IPS-NIHi7 (cell line): ENCODE measurements around the gene NDUFAF4.
A peak's percentile ranks its signal among the peaks of the same experiment; 100 is the strongest.
"Not testable (repeated sequence)": the region's sequence is repeated elsewhere in the genome, so short reads cannot be mapped to it uniquely, and the experiment has no call there.

Source experiments
- DNase-seq: peaks from one replicate; pipeline ENCODE4 v3.0.0; 2012; ENCODE audit warnings: mixed read lengths; ENCODE audit errors: extremely low spot score

The NDUFAF4 gene

DNA sequence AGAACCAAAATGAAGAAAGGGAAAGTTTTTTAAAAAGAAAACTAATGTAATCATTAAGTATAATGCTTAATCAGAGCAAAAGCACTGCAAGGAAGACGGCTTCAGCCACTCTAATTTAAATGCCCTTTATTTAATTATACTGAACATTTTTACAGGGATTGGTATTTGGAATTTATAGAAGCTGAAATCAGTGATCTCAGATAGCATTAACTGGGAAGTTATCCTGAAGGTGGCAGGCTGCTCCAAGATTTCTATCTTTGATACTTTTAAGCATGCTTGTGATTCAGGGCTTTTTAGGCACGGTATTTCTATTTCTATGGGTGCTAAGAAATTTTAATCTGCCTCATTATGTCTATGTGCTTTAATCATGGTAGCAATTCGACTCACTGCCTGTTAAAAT lies 1.3 kb upstream of the NDUFAF4 start:
- peak; percentile 41 for DNase-seq

DNA sequence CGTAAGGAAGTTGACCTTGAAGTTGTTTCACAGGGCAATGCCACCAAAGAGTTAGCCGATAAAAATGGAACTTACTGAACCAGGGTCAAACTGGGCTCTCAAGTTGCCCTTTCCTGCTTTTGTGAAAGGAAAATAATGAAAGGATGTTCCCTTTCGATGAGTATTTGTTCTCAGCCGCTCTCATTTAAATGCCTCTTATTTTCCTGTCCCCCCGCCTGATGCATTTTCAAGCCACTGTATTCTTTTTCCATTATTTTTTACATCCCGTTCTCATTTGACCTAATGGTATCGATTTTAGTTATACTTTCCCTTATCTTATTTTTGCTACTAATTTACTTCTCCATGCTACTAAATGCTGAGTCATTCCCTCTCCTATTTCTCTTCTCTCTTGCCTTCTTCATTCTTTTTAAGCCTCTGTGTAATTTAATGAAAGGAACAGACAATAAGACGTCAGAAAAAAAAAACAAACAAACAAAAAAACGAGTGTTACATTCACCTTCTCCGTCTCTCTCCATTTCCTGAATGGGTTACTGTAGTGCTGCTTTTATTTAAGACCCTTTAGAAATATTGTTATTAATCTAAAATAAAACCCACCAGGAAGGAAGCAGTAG lies 655 bp upstream of the NDUFAF4 start:
- DNase-seq = no peak

DNA sequence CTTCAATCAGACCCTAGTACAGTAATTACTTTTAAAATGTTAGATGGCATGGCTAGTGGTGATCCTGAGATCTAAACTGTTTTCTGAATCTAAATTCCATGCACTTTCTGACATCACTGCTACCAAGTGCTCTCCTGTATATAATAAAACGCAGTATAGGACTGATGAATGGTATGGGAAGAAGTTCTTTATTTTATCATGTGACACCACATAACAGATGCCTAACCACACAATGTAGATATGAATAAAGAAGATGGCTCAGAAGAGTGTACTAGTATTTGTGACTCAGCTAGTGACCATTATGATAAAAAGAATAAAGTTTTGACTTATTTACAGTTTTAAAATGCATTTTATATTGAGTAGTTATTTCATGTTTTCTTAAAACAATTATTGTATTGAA lies 8.5 kb downstream of the NDUFAF4 start:
- DNase-seq = no peak

DNA sequence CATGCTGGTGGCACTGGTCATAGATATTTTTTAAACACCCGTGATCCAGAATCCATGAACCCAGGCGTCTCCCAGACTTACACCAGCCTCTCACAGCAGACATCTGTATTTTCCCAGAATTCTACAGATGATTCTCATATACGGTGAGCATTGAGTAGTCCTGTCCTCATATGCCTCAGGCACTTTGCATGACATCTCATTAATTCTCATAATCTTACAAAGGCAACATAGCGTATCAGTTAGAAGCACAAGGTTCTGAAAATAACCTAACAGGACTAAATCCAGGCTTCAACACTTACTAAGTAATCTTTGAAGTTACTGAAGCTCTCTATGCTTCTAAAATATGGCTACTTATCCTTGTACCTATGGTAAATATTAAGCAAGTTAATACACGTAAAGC lies 8.9 kb downstream of the NDUFAF4 start:
- DNase-seq = no peak

DNA sequence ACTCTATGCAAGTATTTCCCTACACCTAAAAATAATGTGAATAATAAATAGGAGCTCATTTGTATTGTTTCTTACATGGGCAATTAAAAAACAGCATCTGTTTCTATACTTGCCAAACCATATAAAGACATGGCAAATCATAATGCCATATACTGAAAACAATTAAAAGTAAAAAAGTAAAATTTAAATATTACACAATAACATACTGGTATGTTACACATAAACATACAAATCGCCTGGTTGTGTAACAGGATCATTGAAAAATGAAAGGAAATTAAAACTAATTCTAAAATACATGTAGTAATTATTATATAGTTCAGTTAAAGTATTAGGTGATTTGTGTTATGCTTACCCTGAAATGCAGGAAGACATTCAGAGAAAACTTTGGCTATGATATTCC lies 11.2 kb downstream of the NDUFAF4 start:
- no peak for DNase-seq

DNA sequence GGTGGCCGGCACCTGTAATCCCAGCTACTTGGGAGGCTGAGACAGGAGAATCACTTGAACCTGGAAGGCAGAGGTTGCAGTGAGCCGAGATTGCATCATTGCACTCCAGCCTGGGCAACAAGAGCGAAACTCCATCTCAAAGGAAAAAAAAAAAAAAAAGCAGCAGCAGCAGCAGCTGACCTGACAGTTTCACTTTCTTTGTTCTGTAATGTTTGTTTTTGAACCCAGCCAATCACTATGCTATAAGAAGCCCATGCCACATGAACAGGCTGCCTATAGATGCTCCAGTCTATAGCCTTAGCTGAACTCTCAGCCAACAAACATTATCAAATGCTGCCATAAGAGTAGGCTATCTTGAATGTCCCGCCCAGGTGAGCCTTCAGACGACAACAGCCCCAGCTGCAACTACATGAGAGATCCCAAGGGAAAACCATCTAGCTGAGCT lies 12.5 kb downstream of the NDUFAF4 start:
- DNase-seq = not testable (repeated sequence)

DNA sequence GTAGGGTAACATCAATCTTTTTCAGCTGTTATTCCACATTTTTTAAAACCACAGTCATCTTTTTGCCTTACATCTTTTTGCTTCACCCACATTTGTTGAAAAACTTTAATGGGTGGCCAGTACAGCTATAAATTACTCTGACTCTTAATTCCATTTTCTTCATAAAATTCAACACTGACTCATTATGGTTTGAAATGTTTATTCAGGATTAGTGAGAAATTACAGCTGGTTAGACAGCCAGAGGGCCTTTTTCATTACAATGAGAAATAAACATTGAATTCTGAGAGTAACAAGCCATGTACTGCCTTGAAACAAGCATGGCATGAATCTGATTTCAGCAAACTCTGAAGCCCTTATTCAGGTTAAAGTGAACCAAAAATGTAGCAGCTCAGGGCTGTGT lies 19.5 kb downstream of the NDUFAF4 start:
- DNase-seq = no peak

DNA sequence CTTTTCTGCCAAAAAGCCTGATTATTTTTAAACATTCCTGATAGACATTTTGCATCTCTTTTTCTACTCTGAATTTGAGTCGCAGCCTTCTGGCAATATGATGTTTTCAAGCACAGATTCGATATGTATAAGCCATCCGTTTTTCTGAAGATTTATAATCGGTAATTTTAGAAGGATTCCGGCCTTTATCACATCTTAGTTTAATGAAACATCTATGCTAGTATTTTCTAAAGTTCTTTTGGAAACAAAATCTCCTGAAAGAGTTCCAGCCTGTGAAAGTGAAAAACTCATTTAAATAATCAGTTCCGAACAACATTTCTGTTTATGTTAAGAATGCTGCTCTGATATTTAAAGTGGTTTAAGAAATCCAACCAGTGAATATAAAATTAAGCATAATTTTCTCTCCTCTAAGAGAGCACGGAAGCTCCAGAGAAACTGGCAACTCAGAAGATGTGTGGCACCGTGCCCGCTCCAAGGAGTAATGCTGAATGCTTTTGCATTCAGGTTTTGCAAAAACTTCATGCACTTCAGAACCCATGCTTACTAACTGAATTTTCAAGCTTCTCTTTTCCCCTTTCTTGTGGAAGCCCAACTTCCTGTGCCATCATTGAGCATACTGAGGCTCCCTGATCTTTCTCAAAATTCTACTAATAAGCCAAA lies 20.7 kb downstream of the NDUFAF4 start:
- DNase-seq = no peak

DNA sequence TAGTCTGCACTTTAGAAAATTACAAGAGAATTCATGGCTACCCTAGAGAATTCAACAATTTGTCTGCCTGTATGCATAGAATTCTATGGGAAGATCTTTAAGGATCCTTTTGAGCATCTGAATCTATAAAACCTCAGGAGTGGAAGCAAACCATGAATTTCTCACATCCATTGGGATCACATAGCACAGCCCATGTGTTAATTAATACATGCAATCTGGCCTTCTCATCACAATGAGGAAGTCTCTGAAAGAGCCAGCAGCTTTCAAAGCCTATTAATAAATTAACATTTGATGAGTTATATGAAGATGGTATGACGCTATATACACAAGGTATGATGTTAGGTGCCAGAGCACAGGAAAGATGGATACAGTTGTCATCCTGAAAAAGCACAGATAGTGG lies 24.7 kb downstream of the NDUFAF4 start:
- DNase-seq = no peak

DNA sequence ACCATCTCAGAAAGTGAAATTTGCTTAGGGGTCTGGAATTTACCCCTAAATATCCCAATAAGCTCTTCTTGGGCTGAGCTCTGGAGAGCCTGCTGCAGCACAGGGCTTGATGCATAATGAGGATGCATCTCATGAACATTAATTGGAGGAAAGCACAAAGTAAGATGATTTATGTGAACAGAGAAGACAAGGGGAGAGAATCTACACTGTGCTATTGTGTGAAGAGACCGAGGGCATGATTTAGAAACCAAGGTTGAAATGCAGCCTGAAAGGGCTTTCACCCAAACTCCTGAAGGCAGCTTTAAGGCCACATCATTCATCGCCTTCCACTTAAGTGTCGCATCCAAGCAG lies 32.7 kb downstream of the NDUFAF4 start:
- no peak for DNase-seq

DNA sequence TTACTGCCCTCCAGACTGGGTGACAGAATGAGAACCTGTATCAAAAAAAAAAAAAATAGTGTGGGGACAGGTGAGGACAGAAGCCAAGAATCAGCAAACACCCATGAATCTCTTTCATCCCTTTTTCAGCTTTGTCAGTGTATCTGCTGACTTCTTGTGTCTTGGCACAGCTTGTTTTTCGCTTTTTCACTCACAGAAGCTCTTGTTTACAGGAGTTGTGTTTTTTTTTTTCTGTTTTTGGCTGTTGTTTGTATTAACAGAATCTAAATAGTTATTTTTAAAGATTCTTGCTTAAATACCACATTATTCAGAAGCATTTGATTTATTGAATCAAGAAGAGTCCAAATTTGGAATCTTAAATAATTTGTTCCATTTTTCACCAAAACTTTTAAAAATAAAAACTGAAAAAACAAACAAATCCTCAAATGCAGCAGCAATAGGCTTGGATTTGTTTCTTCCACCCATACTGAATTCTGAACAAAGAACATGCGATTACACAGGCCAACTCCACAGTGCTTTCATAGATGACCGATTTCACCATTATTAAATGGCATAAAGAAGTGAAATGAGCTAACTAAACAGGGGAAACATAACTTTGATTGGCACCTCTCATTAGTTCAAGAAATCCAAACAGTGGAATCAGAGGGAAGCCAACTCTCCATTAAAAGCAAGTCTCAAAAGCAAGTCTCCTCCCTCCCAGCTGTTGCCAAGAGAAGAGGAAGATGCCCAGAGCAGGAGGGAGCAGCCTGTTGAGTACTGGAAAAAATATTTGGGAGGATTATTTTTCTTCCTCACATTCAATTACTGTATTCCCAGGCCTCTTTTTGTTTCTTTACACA lies 33.3 kb downstream of the NDUFAF4 start:
- DNase-seq = no peak

DNA sequence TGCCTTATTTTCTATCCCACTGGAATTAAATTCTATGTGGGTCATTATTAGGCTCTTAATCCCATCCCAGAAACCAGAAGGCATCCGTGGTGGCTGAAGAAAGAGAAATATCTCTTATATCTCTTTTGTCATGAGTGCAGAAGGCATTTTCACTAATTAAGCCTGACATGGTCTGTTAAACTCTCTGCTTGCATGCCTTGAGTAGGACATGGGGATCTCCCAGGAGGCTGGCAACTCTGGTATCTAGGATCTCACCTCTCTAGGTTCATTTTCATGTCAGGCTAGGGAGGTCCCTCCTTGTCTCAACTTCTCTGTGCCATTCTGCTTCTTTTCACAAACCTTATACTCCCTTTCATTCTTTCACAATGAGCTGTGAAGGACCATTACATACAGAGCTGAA lies 35.1 kb downstream of the NDUFAF4 start:
- no peak for DNase-seq

DNA sequence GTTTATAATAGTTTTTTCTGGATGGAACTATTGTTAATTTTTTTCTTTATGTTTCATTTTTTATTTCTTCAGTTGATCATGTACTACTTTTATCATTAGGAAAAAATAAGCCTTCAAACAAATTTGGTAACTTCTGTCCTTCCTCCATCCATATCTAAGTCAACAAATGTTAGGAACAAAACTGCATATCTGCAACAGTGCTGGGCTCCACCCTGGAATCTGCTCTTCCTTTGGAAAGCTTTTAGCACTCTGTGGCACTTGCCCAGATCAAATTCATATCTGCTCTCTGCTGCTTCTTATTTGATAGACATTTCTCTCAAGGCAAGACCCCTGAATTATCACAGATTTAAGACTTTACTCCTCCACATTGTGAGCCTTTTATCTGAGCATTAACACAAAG lies 36.1 kb downstream of the NDUFAF4 start:
- DNase-seq = no peak

DNA sequence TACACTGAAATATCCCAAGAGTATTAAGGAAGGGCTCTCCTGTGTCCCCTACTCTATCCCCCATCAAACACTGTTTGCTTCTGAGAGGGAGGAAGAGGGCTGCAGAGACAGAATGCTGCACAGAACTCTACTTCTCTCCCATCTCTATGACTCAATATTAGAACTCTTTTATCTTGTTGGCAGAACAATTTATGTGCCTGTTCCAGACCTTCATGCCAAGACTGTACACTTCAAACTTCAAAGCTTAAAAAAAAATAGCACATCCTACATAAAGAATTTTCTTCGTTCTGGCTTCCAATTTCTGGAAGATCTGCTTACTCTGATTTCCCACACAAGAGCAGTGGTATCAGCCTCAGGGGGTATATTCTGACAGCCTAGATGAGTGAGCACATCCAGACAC lies 40.8 kb downstream of the NDUFAF4 start:
- no peak for DNase-seq

DNA sequence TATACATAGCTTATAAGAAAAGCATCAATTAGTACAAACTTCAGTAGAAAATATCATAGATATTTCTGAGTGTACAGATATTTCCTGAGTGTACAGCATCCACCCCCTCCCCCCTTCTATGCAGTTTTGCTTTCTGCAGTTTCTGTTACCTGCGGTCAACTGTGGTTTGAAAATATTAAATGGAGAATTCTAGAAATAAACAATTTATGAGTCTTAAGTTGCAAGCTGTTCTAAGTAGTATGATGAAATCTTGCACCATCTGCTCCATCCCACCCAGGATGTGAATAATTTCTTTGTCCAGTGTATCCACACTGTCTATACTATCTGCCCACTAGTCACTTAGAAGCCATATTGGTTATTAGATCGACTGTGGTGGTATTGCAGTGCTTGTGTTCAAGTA lies 44.6 kb downstream of the NDUFAF4 start:
- DNase-seq = no peak

DNA sequence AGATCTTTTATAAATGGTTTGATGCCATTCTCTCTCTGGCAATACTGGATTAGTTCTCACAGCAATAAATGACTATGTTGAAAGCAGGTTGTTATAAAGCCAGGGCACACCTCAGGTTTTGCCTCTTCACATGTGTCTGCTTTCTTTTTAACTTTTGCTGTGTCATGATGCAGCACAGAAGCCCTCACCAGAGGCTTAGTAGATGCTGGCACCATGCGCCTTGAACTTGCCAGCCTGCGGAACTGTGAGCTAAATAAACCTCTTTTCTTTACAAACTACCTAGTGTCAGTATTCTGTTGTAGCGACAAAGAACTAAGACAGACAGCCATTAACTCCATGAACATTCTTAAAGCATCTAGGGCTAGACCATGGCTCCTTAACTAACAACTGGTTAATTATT lies 45.1 kb downstream of the NDUFAF4 start:
- no peak for DNase-seq

DNA sequence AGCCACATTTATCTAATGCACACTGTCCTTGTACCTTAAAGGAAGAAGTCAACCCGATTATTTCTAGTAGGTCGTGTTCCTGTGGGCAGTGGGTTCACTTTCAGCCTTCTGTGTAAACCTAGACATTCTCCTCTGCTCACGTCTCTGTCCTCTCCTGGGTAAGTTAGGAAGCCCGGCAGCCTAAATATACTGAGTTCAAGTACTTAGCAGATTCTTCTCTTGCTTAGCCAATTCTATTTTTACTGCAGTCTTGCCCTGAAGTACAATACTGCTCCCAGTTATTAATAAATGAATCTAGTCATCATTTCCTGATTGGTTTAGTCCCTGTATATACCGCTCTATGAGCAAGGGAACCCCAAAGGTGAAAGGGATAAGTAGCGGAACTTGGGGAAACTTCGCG lies 45.8 kb downstream of the NDUFAF4 start:
- no peak for DNase-seq

DNA sequence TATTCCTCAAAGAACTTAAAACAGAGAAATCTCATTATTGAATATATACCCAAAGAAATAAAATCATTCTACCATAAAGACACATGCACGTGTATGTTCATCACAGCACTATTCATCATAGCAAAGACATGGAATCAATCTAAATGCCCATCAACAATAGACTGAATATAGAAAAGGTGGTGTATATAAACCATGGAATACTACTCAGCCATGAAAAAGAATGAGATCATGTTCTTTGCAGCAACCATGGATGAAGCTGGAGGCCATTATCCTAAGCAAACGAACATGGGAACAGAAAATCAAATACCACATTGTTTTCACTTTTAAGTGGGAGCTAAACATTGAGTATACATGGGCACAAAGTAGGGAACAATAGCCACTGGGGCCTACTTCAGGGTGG lies 48.1 kb downstream of the NDUFAF4 start:
- no peak for DNase-seq

DNA sequence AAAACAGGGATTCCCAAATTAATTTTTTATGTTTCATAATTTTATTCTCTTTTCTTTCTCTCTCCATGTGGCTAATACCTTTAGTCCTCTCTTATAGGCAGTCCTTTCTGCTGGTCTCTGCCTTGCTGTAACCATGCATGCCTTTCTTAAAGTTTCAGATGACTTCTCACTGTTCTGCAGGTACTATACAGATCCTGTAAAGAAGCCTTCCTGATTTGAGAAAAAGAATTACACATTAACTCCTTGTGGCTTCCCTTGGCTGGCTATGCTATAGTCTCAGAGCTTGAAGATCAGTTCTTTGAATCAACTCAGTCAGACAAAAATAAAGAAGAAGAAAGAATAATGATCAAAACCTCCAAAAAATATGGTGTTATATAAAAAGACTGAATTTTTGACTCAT lies 53.2 kb downstream of the NDUFAF4 start:
- no peak for DNase-seq

DNA sequence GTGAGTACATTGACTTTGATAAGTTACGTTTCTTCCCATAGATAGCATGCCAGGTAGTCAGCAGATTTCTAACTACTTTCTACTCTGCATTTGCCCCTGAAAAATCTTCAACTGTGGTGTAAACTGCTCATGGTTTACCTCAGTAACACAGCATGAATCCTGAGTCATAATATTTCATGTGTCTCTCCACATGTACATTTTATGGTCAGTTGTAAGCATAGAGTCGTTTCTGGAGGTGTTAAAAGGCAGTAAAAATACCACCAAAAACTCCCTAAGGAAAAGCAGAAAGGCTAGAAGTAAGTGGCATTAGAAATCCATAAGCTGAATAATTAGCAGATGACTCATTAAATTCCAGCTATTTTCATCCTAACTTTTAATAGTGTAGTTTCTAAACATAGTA lies 56.3 kb downstream of the NDUFAF4 start:
- DNase-seq = no peak
